Chondrocyte (in vitro differentiated cells): ENCODE data around the gene DDHD1. TPM values are rescaled to one million over a fixed set of nuclear protein-coding genes. Genes with fewer than 3 reads are reported as not detected.

ENCODE experiments used
- DNase-seq: peaks from one replicate; pipeline ENCODE4 v3.0.0; 2021; ENCODE audit warnings: mixed read lengths, low spot score
- H3K27ac Mint-ChIP-seq: one replicate; pipeline ENCODE4 v1.8.0; 2021; ENCODE audit warnings: mild to moderate bottlenecking, moderate library complexity, mixed read lengths; ENCODE audit not compliant: unreplicated experiment
- H3K27me3 Mint-ChIP-seq: 2 replicates; pipeline ENCODE4 v1.8.0; 2021; ENCODE audit warnings: low read depth, mixed read lengths
- H3K36me3 Mint-ChIP-seq: 2 replicates; pipeline ENCODE4 v1.8.0; 2021; ENCODE audit warnings: low read depth, mixed read lengths
- H3K4me1 Mint-ChIP-seq: 2 replicates; pipeline ENCODE4 v1.8.0; 2021; ENCODE audit warnings: low read depth, mild to moderate bottlenecking, mixed read lengths
- H3K4me3 Mint-ChIP-seq: one replicate; pipeline ENCODE4 v1.8.0; 2021; ENCODE audit warnings: mild to moderate bottlenecking, moderate library complexity, mixed read lengths; ENCODE audit not compliant: unreplicated experiment
- H3K9me3 Mint-ChIP-seq: 2 replicates; pipeline ENCODE4 v1.8.0; 2021; ENCODE audit warnings: low read depth, mixed read lengths
- CTCF ChIP-seq: fragments of 200-600 bp; sonication (generic); IDR thresholded peaks from 2 replicates; pipeline ENCODE4 v1.5.0; 2021; ENCODE audit warnings: antibody characterized with exemption, mild to moderate bottlenecking, moderate library complexity
- long read RNA-seq: library from polyadenylated mRNA; stranded (forward); transcript quantifications from one replicate; pipeline ENCODE4 v2.0.0, GENCODE V29; 2021
- total RNA-seq: library from RNA; stranded (reverse); gene quantifications from 3 replicates; pipeline ENCODE4 v1.2.1, GENCODE V29; 2021

The DDHD1 gene
- 12.9 to 16.5 TPM (median 13.7 TPM) in 3 replicates for total RNA-seq
- long read RNA-seq, full-length matches to known transcripts, result 21 of 32 reads
- long read RNA-seq, partial matches to known transcripts, result 4 of 32 reads
- long read RNA-seq, other reads (novel, unspliced or antisense), result 7 of 32 reads

DNA sequence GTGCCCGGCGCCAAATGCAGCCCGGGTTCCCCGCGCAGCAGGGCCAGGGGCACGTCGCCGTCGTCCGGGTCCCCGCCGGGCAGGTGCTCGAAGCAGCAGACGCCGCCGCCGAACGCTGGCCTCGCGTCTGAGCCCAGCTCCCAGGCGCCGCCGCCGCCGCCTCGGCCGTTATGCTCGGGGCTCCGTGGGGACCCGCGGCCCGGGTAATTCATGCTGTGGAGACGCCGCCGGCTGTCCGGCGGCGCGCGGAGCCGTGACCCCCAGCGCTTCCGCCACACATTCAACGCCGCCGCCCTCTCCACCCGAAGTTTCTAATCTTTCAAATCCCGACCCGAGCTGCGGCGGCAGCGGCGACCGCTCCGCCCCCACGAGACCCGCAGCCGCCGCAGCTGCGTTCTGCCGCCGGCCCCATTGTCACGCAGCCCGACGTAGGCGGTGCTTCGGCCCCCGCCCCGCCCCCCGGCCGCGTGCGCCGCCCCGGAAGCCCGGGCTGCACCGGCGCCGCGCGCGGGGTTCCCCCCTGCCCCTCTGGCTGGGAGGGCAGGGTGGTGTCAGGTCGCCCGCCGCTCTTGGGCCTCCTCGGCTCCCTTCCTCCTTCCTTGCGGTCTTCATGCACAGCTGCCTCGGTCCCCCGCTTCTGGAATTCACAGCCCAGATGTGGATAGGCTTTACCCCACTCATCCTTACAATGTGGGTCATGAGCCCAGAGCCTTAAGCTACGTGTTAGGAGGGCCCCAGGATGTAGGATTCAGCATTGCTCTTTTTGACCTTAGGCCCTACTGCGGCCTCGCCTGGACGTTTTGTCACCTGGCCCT is at the start of gene DDHD1:
Gene DDHD1, minus strand, starts transcription at position 437 of the 815 bp plus-strand sequence. Its CDS starts 225 bp downstream, at position 212.
- DNase-seq, result peak; percentile 71
- no peaks in the 10 kb centered on the region for H3K27me3 Mint-ChIP-seq
- H3K9me3 Mint-ChIP-seq, result no peaks in the 10 kb centered on the region
- H3K4me3 Mint-ChIP-seq, result peak within 1 kb of the TSS; percentile 99
- H3K4me1 Mint-ChIP-seq, result peaks cover 22% of the 10 kb centered on the region
- H3K27ac Mint-ChIP-seq, result peak within 1 kb of the TSS; percentile 85
- TF ChIP-seq CTCF, result no peak
- no peaks in the 10 kb centered on the region for H3K36me3 Mint-ChIP-seq

DNA sequence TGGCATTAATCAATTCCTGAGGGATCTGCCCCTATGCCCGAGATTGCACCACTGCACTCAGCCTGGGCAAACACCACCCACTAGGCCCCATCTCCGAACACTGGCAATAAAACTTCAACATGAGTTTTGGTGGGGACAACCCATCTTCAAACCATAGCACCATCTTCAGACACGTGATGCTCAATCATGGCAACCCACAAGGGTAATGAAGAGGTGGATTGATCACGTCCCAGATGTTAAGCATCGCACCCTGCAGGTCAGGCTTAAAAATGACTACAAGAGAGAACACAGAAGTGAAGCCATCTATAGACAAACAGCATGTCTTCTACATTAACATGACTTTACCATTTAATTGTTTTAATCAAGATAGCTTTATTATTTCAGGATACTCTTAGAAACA is 42.8 kb upstream of the DDHD1 start:
- Mint-ChIP-seq H3K36me3 (no peaks in the 10 kb centered on the region), H3K4me3 (no peak overlapping the region), H3K9me3 (peaks cover 7% of the 10 kb centered on the region), H3K27ac (no peak overlapping the region), H3K27me3 (peaks cover 5% of the 10 kb centered on the region), H3K4me1 (peaks cover under 1% of the 10 kb centered on the region)
- DNase-seq, result no peak
- no peak for TF ChIP-seq CTCF

GRCh38 chr14:53193193-53193592 is 40.1 kb upstream of the DDHD1 start:
- no peak for DNase-seq
- H3K4me1 Mint-ChIP-seq, result peaks cover 3% of the 10 kb centered on the region
- no peaks in the 10 kb centered on the region for H3K36me3 Mint-ChIP-seq
- H3K4me3 Mint-ChIP-seq, result no peak overlapping the region
- no peak for TF ChIP-seq CTCF
- H3K9me3 Mint-ChIP-seq, result no peaks in the 10 kb centered on the region
- H3K27me3 Mint-ChIP-seq, result peaks cover 2% of the 10 kb centered on the region
- H3K27ac Mint-ChIP-seq, result no peak overlapping the region

DNA sequence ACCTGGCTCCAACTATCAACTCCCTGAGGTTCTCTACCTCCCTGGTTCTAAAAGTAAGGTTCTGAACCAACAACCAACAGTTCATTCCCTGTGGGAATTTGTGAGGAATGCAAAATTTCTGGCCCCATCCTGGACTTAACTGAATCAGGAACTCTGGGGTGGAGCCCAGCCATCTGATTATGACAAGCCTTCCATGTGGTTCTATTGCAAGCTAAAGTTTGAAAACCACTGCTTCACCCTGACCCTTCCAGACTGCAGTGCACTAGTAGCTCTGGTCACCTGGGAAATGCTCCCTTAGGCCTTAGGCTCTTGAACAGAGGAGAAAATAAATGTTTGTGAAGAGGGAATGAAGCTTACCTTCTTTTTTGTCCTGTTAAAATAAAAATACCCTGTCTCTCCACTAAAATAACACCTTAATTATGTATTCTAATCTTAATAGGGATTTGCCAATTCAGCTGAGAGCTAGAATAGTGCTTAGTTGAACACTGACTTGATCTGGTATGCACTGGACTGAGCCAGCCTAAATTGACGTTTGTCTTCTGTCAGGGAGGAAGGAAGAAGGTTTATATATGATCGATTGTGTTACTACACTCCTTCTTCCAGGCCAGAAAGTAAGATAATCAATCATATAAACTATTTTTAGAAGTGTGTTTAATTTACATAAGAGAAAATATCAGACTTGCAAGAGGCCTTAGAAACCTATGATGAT is 39.1 kb upstream of the DDHD1 start:
- no peaks in the 10 kb centered on the region for H3K27me3 Mint-ChIP-seq
- no peak overlapping the region for H3K4me3 Mint-ChIP-seq
- no peak for TF ChIP-seq CTCF
- H3K36me3 Mint-ChIP-seq, result no peaks in the 10 kb centered on the region
- no peak overlapping the region for H3K27ac Mint-ChIP-seq
- H3K9me3 Mint-ChIP-seq, result no peaks in the 10 kb centered on the region
- H3K4me1 Mint-ChIP-seq, result peaks cover 3% of the 10 kb centered on the region
- no peak for DNase-seq

DNA sequence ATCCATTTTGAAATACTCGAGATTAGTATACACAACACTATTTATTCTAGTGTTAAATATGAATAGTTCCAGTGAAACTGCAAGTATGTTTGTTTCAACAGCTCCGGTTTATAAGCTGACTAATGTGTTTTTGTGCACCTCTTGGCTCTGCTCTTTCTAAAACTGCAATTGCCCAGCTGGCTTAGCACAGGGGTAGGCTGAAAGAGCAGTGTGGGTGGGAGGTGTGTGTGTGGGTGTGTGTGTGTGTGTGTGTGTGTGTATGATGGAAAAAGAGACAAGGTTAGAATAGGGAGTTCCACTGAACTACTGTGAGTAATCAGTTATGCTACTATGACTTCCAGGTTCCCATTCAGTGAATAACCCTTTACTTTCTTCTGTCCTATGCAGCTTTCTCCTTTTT is 37.8 kb upstream of the DDHD1 start:
- Mint-ChIP-seq H3K9me3 (no peaks in the 10 kb centered on the region), H3K27ac (no peak overlapping the region), H3K4me3 (no peak overlapping the region), H3K4me1 (peaks cover 3% of the 10 kb centered on the region), H3K27me3 (peaks cover 3% of the 10 kb centered on the region), H3K36me3 (no peaks in the 10 kb centered on the region)
- no peak for DNase-seq
- TF ChIP-seq CTCF, result no peak
